Activated CD4-positive, alpha-beta T cell treated with anti-CD3 and anti-CD28 coated beads for 24 hours (primary cell): ENCODE results near the gene LIMD2.

Experiments used
- DNase-seq, 2 donors: peaks; one replicate each; pipeline ENCODE4 v3.0.0-alpha.2; 2020; ENCODE audit warnings: low read depth in 2 of 2

Gene LIMD2

DNA sequence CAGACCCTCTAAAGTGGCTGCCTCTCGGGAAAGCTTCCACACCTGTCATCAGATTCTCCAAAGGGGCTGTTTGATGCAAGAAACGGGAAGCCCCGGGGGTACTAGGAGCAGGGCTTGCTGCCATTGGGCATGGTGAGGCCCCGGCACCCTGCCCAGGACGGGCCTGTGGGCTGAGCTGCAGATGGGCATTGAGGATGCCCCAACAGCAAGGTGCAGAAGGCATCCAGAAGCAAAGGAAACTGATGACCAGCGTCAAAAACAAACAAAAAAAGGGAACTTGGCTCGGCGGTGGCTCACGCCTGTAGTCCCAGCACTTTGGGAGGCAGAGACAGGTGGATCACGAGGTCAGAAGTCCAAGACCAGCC, 1.5 kb upstream of the LIMD2 start:
- DNase-seq: no peak

DNA sequence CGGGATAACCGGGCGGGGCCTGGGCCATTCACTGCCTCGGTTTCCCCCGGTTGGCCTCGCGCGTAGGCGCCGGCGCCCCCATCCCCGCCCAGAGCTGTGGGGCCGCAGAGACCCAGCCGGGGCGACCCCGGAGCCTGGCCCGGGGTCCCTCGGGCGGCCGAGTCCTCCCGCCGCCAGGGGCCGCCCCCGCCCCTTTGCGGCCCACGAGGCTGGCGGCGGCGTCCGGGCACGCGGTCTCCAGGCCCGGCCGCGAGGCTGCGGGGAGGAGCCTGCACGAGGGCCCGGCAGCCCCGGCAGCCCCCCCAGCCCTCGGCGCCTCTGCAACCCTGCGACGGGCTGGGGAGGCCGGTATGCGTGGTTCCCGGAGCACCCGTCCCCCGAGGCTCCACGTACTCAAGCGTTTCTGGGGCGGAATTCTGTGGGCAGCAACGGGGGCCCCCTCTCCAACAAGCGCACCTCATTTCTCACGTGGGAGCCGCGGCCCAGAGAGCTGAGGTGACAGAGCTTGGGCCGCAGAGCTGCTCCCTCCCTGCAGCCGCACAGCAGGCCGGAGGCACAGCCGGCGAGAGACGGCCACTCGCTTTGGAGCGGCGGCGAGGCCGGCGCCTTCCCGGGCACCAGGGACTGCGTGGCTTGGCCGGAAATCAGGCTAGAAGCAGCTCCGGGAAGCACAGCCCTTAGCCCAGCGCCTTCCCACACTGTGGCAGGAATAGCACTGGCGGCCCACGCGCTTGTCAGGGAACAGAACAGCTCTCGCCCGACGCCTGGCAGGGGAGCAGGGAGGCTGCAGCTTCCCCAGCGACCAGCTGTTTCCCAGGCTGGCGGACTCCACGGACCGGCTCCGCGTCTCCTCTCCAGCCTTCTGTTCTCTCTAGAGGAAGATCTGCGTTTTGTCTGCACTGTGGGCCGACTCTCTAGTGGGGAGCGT, 867 bp upstream of the LIMD2 start:
- no peak for DNase-seq

DNA sequence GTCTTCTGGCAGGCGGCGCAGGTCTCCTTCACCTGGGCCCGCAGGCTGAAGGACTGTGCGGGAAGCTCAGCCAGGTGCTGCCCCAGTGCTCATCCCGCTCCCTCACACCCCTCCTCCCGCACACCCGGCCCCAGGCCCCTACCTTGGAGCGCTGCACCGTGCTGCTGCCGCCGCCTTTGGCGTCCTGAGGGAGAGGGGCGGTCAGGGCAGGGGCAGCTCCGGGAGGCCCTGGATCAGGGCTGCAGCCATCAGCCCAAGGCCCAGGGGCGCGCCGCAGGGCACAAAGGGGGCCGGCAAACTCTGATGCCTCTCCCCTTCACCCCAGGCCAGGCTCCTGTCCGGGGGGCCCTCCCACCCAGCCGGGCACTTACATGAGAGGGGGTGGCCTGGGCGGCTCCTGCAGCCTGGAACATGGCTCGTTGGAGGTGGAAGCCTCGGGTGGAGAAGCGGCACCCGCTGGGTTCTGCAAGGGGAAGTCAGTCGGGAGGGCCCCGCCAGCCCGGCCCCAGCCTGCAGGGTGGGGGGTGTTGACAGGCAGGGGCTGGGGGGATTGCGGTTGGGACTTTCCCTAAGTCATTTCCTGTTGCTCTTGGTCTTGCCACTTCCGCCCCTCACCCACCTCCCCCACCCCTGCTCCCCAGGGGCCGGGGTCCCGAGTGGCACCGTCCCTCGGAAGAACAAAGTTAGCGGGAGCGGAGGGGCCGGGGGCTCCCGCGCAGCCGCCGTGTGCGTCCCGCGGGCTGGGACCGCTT, 863 bp downstream of the LIMD2 start:
- peak; percentile 54 to 61 for DNase-seq

GRCh38 chr17:63698381-63698885, 1.5 kb downstream of the LIMD2 start:
- DNase-seq: no peak

- DNase-seq: peak; percentile 66
Observed at GRCh38 chr17:63697341-63698286, 2.3 kb downstream of the LIMD2 start.

- no peak for DNase-seq
Observed at GRCh38 chr17:63696381-63696961, 3.5 kb downstream of the LIMD2 start.

DNA sequence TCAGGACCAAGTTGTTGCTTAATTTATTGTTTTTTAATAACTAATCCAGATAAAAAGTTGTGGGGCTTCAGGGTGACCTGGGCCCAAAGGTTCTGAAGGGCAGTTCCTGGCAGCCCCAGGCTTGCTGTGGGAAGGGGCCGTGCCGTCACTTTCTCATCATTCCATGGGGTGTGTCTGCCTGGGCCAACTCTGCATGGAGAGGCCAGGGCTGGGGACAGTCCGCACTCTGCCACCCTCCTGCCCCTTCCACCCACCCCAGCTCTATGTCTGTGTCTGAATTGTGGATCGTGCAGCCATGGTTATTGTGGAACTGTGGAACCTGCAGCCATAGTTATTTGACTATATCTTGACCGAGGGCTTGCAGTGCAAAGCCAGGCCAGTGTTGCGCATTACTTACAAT, 4.0 kb downstream of the LIMD2 start:
- no peak for DNase-seq

GRCh38 chr17:63694950-63695773, 4.8 kb downstream of the LIMD2 start:
- DNase-seq: no peak

GRCh38 chr17:63694229-63694949, 5.5 kb downstream of the LIMD2 start:
- no peak for DNase-seq

GRCh38 chr17:63693411-63694113, 6.4 kb downstream of the LIMD2 start:
- no peak for DNase-seq

GRCh38 chr17:63692195-63692816, 7.6 kb downstream of the LIMD2 start:
- no peak for DNase-seq

- DNase-seq: no peak
Observed at GRCh38 chr17:63689479-63689878, 10.4 kb downstream of the LIMD2 start.

DNA sequence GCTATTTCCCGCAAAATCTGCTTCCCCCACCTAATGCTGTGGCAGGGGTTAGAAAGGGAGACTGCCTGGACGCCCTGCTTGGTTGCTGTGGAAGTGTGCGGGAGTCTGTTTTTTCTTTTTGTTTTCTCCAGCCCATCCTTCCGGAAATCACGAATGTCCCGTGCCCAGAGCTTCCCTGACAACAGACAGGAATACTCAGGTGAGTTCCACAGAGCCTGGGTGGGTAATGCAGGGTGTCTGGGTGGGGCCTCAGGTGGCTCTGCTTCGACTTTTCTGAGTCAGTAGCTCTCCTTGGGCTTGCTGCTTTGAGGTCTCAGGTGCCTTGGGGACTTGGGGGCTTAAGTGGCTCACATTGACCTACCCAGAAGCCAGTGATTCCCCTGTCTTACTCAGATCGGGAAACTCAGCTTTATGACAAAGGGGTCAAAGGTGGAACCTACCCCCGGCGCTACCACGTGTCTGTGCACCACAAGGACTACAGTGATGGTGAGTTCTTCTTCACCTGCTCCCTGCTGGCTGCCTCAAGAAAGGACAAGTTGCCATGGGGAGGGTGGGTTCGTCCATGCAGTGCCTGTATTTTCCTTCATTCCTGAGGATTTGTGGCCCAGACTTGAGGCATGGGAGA, 11.4 kb downstream of the LIMD2 start:
- no peak for DNase-seq

- no peak for DNase-seq
Observed at GRCh38 chr17:63686138-63686685, 13.7 kb downstream of the LIMD2 start.

DNA sequence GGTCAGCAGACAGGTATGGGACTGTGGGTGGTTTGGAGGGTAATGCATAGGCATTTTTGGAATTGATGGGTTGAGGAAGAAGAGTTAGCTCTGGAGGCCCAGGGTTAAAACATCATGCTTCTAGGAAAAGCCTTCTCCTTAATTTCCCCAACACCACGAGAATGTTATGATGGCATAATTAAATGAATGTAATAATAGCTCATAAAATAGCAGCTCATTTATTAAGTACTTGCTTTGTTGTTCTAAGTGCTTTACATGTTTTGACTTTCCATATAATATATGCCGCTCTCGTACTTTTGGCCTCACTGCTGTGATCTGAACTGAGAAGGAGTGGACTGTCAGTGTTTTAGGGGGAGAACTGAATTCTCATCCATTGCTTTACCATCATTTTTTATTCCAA, 14.3 kb downstream of the LIMD2 start:
- no peak for DNase-seq

DNA sequence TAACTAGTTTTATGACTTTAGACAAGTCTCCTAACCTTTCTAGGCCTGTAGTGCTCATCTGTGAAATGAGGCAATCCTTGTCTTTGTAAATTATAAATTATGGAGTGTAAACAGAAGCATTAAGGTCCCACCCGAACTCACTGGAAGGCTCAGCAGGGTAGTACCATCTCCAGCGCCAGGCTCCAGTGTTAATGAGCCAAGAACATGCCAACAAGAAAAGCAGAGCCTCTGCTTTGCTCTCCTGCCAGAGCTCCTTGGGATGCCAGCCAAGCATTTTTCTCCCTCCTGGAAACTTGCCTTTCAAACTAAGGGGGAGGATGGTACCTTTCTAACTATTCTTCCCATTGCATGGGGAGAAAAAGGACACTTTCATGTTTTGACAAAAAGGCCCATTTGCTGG, 14.9 kb downstream of the LIMD2 start:
- no peak for DNase-seq

- DNase-seq: no peak
Observed at GRCh38 chr17:63682981-63683380, 16.9 kb downstream of the LIMD2 start.

DNA sequence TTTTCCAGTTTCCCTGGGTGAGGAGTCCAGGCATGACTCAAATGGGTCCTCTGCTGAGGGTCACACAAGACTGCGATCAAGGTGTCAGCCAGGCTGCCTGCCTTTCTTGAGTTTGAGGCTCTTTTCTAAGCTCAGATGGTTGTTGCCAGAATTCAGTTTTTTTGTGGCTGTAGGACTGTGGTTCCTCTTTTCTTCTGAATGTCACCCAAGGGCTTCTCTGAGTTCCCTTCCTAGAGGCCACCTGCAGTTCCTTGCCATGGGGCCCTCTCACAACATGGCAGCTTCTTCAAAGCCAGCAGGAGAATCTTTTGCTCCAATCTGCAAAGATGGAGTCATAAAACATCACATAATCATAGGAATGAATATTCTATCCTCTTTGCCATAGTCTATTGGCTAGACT, 17.5 kb downstream of the LIMD2 start:
- no peak for DNase-seq
